Skeletal muscle satellite cell (primary cell): Measurements from ENCODE around the gene HOXB3.

Source experiments
- H3K27me3 ChIP-seq: 2 replicates; pipeline ENCODE4 v1.7.0; 2013; ENCODE audit warnings: low read length; ENCODE audit not compliant: control insufficient read depth, insufficient read depth
- H3K36me3 ChIP-seq: 2 replicates; pipeline ENCODE4 v1.7.0; 2013; ENCODE audit warnings: mild to moderate bottlenecking, control low read depth, low read length; ENCODE audit not compliant: insufficient read depth
- H3K4me1 ChIP-seq: 2 replicates; pipeline ENCODE4 v1.7.0; 2013; ENCODE audit warnings: low read length; ENCODE audit not compliant: control insufficient read depth, insufficient read depth
- H3K4me2 ChIP-seq: 2 replicates; pipeline ENCODE4 v1.7.0; 2013; ENCODE audit warnings: mild to moderate bottlenecking, low read length
- H3K4me3 ChIP-seq: 2 replicates; pipeline ENCODE4 v1.7.0; 2013; ENCODE audit warnings: low read length
- H3K9ac ChIP-seq: 2 replicates; pipeline ENCODE4 v1.7.0; 2013; ENCODE audit warnings: mild to moderate bottlenecking, low read depth, low read length, moderate library complexity
- H3K9me3 ChIP-seq: replicated peaks from 2 replicates; pipeline ENCODE4 v1.7.0; 2013; ENCODE audit warnings: mild to moderate bottlenecking, control low read depth, low read length

The HOXB3 gene

DNA sequence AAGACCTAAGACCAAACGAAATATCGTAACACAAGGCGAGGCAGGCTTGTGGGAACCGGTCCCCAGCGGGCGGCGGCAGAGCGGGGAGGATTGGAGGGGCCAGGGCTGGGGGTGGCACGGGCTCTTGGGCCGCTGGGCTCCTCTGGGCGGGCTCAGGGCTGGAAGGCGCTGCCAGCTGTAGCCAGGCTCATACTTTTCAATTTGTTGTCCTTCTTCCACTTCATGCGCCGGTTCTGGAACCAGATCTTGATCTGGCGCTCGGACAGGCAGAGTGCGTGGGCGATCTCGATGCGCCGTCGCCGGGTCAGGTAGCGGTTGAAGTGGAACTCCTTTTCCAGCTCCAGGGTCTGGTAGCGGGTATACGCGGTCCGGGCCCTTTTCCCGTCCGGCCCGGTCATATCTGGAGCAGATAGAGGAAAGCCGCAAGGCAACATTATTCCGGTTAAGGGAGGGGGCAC is 2.0 kb upstream of the HOXB3 start:
- H3K9ac ChIP-seq, result no peak overlapping the region
- H3K4me2 ChIP-seq, result no peak overlapping the region
- peaks cover 20% of the 10 kb centered on the region for H3K4me1 ChIP-seq
- H3K4me3 ChIP-seq, result no peak overlapping the region
- no peaks in the 10 kb centered on the region for H3K9me3 ChIP-seq
- peaks cover 7% of the 10 kb centered on the region for H3K36me3 ChIP-seq
- no peaks in the 10 kb centered on the region for H3K27me3 ChIP-seq

DNA sequence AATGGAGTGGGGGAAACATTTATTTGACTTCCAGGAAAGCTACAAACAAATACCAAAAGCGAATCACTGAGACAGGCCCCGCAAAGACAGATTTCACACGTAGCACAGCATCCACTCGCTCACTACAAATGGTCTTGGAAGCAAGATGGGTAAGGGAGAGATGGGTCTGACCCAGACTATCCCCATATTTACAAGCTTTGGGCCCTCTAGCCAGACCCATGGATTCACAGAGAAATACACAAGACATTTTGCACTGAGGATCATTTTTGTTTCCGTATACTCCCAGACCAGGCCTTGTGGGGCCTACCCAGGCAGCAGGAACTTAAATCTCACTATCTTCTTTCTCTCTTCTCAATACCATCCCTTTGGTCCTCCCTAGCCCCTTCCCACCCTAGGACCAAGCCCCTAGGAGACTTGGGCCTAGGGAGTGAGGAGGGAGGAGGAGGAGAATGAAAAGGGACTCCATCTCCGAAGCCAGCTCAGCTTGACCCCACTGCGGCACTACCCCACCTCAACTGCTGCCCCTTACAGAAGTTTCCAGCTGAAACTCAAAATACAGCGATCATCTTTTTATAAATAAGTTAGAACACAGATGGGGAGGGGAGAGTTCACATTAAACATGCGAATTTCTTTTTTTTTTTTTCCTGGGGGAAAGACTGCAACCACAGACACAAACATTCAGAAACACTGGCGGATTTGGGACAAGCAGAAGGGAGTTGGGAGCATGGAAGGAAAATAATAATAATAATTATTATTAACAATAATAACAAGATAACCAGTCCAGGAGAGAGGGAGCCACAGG is 1.4 kb upstream of the HOXB3 start:
- H3K4me1 ChIP-seq, result peaks cover 17% of the 10 kb centered on the region
- no peaks in the 10 kb centered on the region for H3K27me3 ChIP-seq
- H3K4me3 ChIP-seq, result no peak overlapping the region
- no peak overlapping the region for H3K4me2 ChIP-seq
- peaks cover 7% of the 10 kb centered on the region for H3K36me3 ChIP-seq
- no peaks in the 10 kb centered on the region for H3K9me3 ChIP-seq
- no peak overlapping the region for H3K9ac ChIP-seq

DNA sequence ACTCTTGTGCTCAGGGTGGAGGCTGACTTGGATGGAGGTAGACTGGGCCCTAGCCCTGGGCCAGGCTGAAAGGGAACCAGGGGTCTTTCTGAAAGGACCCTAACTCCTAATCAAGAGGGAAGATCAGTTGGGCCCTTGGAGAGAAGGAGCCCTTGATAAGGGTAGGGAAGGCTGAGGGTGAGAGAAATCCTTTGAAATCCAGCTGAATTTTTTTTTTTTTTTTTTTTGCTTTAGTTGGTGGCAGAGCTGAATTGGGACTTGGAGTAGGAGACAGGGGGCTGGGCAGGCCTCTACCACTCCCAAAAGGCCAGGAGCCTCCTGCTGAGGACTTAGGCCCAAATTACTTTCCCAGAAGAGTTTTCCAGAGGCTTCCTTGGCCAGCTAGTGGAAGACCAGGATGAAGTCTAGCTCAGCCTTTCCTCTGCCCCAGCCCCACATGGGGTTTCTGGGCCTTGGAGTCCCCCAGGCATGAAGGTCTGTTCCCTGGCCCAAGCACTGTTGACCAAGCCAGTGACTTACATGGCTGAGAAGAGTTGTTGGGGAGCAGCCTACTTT is 643 bp upstream of the HOXB3 start:
- H3K27me3 ChIP-seq, result no peaks in the 10 kb centered on the region
- peaks cover 24% of the 10 kb centered on the region for H3K4me1 ChIP-seq
- H3K36me3 ChIP-seq, result peaks cover 7% of the 10 kb centered on the region
- no peak overlapping the region for H3K9ac ChIP-seq
- H3K4me2 ChIP-seq, result no peak overlapping the region
- H3K9me3 ChIP-seq, result no peaks in the 10 kb centered on the region
- H3K4me3 ChIP-seq, result no peak overlapping the region

DNA sequence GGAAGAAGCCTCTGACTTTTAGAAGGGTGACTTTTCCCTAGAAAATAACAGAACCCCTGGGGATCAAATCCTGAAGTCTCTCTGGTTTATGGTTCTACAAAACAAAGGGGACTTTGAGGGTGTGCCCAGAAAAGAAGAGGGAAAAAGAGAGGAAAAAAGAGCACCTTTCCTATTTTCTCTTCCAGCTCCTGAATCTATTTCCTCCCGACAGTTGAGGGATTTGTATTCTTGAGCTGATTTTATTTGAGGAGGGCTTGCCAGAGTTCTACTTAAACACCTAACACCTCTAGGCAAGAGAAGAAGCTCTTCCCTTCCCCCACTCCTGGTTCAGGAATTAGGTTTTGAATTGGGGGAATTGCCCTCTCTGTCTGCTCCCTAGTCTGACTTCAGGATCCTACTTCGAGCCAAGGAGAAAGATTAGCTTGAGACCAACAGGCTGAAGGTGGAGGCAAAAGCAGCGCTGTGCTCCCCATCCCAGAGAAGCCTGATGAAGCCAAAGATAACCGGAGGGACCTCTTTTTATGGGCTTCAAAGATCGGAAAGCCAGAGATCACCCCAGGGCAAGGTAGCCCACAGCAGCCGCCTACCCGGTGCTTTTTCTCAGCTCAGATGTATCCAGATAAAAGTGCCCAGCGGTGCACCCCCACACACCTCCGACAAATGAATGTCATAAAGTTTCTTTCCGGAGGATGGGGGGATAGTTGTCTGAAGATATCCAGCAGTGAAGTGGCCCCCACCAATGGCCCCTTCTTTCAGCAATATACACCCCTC is 796 bp downstream of the HOXB3 start:
- Histone ChIP-seq H3K9ac (no peak overlapping the region), H3K9me3 (no peaks in the 10 kb centered on the region), H3K27me3 (no peaks in the 10 kb centered on the region), H3K4me2 (no peak overlapping the region), H3K36me3 (peaks cover 7% of the 10 kb centered on the region), H3K4me1 (peaks cover 29% of the 10 kb centered on the region), H3K4me3 (no peak overlapping the region)

DNA sequence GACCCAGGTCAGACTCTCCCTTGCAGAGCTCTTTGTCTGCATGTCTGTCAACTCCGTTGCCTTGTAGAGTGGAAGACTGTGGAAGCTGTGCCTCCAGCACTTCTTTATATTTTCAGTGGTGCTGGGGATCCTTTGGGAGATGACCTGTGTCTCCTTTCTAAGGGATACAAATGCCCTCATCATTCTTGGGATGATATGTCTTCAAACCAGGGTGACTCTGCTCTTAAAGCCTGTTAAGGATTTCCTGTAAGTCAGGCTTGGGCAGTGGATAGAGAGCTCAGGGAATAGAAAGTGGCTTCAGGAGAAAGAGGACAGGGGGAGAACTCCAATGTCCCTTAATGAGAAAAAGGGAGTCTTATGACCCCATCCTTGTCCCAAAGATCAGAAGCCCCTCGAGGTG is 1.5 kb downstream of the HOXB3 start:
- no peak overlapping the region for H3K4me3 ChIP-seq
- H3K4me1 ChIP-seq, result peaks cover 29% of the 10 kb centered on the region
- no peak overlapping the region for H3K9ac ChIP-seq
- H3K36me3 ChIP-seq, result peaks cover 7% of the 10 kb centered on the region
- no peaks in the 10 kb centered on the region for H3K27me3 ChIP-seq
- no peaks in the 10 kb centered on the region for H3K9me3 ChIP-seq
- no peak overlapping the region for H3K4me2 ChIP-seq

DNA sequence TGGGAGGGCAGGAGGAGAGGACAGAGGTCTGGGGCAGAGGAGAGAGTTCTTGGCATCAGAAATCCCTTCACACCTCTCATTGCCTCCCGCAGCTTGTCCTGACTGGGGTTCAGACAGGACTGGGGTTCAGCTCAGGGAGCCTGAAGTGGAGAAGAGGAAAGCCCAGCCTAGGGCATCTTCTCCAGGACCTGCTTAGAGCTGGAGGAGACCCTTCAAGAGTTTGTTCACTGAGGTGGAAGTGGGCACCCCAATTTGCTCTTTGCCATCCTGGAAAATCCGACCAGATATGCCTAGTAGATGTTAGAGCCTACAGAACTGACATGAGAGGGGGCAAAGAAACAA is 2.0 kb downstream of the HOXB3 start:
- peaks cover 25% of the 10 kb centered on the region for H3K4me1 ChIP-seq

DNA sequence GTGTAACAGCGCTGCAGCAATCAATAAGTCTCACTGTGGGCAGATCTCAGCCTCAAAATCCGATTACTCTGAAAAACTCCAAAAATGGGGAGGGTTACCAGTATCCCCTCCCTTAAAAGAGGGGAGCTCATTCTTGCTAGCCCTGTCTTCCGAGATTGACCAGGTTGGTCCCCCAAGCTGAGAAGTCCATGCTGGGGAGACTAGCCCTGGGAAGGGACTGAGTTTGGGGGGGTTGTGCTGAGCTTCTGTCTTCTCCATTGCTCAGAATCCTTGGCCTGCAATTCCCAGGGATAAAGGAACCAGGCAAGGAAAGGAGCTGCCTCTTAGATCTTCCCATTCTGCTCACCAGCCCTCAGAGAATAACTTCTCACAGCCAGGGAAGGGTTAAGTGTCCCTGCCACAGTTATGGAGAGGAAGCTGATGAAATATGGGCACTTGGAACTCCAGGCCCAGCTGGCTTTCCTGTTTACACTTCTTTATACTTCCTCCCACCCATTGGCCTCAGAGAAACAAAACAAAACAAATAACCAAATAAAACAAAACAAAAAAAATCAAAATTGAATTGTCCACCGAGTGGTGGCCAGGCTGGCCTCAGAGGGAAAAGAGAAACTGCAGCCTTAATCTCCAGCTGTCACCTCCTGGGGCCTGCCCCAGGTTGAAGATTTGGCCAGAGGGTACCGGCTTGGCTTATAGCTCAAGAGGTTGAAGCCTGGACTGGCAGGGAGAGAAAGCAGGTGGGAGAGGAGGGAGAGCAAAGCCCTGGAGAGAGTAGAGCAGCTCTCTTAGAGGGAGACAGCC is 2.6 kb downstream of the HOXB3 start:
- peaks cover 7% of the 10 kb centered on the region for H3K36me3 ChIP-seq
- peaks cover 29% of the 10 kb centered on the region for H3K4me1 ChIP-seq
- H3K27me3 ChIP-seq, result no peaks in the 10 kb centered on the region
- peak overlapping the region; percentile 21 for H3K9ac ChIP-seq
- no peak overlapping the region for H3K4me3 ChIP-seq
- H3K9me3 ChIP-seq, result no peaks in the 10 kb centered on the region
- peak overlapping the region; percentile 6 for H3K4me2 ChIP-seq

More for the DNA sequence above, 2.0 kb downstream of the HOXB3 start:
- Histone ChIP-seq H3K36me3 (peaks cover 7% of the 10 kb centered on the region), H3K27me3 (no peaks in the 10 kb centered on the region), H3K9ac (no peak overlapping the region), H3K4me3 (no peak overlapping the region), H3K4me2 (no peak overlapping the region), H3K9me3 (no peaks in the 10 kb centered on the region)

DNA sequence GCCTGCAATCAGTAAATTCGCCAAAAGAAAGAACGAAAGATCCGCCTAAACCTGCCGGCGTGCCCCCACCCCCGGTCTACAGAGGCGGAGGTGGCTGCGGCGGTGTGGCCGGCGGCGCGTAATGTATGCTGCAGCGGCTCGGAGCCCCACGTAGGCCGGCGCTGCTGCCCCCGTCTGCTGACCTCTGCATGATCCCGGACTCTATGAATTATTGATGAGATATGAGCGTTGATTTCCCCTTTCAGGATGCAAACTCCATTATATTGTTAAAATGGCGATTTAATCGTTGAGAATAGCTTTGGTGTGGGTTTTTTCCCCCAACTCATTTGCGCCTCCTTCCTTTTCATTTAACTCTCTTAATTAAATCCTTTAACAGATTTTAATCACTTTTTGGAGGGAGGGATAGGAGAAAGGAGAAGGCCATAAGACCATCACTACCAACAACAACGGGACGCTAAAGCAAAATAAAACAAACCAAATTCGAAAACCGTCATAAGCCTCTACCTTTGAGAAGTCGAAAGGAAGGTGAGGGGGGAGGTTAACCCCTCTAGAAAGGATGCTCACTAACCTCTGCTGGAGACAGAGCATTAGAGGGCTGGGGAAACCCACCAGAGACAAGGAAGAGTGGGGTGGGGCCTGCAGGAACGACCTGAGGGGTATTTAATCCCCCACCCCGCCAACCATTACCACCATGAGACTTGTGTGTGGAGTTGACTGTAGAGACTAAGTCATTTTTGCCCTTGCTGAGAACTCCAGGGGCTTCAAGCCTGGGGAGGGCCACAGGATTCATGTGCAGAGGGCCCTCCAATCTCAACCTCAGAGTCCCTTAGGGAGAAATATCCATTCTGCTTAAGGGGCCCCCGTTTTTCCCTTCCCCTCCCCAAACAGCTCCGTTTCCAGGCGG is 3.4 kb downstream of the HOXB3 start:
- peaks cover 30% of the 10 kb centered on the region for H3K4me1 ChIP-seq
- peak overlapping the region; percentile 81 for H3K4me3 ChIP-seq
- H3K9ac ChIP-seq, result peak overlapping the region; percentile 81
- H3K27me3 ChIP-seq, result no peaks in the 10 kb centered on the region
- H3K9me3 ChIP-seq, result no peaks in the 10 kb centered on the region
- H3K36me3 ChIP-seq, result peaks cover 7% of the 10 kb centered on the region
- H3K4me2 ChIP-seq, result peak overlapping the region; percentile 91

DNA sequence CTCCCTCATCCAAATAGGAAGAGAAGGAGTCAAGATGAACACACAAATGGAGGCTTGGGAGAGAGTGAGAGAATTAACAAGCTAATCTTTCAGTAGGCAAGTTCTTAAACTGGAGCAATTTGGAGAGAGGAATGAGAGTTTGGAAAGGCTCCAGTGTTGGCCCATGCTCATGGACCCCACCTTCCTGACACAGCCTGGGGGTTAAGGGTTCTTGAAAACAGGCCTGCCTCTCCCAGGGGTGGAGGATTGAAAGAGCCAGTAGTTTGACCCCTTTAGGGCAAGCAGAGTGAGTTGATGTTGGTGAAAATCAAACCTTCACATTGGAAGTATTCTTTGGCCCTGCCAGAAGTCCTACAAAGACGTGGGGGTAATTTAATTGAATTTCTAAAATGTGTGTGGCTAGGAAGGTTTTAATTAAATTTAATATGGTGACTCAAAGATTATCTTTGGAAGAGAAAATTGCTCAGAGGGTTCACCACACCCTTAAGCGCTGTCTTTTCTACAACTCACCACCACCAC is 5.8 kb downstream of the HOXB3 start:
- Histone ChIP-seq H3K27me3 (no peaks in the 10 kb centered on the region), H3K36me3 (no peaks in the 10 kb centered on the region), H3K4me1 (peaks cover 35% of the 10 kb centered on the region), H3K9me3 (no peaks in the 10 kb centered on the region), H3K4me2 (no peak overlapping the region), H3K4me3 (no peak overlapping the region), H3K9ac (no peak overlapping the region)

DNA sequence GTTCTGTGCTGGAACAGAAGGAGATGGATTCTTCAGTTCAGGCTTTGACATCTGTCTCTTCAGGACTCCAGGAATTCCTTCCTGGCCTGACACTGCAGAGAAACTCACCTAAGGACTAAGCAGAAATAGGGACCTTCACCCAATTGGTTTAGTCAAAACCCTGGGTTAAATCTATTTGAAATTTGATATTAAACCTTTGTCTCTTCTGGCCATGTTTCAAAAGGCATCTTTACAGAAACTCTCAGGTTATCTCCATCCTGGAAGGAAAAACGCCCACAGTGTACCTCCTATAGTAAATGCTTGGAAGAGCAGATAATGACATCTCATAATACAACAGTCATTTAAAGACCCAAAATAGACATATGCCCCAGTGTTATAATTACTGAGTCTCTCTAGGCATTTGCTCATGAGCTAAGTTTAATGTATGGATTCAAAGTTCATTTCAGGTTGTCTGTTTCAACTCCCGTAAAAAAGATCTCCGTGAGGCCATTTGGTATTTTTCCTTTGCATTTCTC is 6.3 kb downstream of the HOXB3 start:
- peaks cover 40% of the 10 kb centered on the region for H3K4me1 ChIP-seq
- H3K36me3 ChIP-seq, result no peaks in the 10 kb centered on the region
- H3K27me3 ChIP-seq, result no peaks in the 10 kb centered on the region
- H3K4me2 ChIP-seq, result no peak overlapping the region
- no peak overlapping the region for H3K9ac ChIP-seq
- H3K4me3 ChIP-seq, result no peak overlapping the region
- no peaks in the 10 kb centered on the region for H3K9me3 ChIP-seq
